C4-2B (cell line): ENCODE data around the gene GNG11.

Experiments used
- H3K27ac ChIP-seq: fragments of 450-650 bp; 2 replicates; pipeline ENCODE4 v1.5.1; 2017
- CTCF ChIP-seq: fragments of 450-650 bp; conservative IDR thresholded peaks from 2 replicates; pipeline ENCODE4 v1.5.1; 2017; ENCODE audit warnings: mild to moderate bottlenecking
- ZFX ChIP-seq: fragments of 450-650 bp; IDR thresholded peaks from 2 replicates; pipeline ENCODE4 v1.6.1; 2017

GNG11 gene

GRCh38 chr7:93927585-93927984 lies 6.0 kb downstream of the GNG11 start:
- no peak for TF ChIP-seq ZFX
- no peak for TF ChIP-seq CTCF
- no peak overlapping the region for H3K27ac ChIP-seq

GRCh38 chr7:93931655-93932054 lies 10.1 kb downstream of the GNG11 start:
- TF ChIP-seq CTCF (no peak), ZFX (no peak)
- H3K27ac ChIP-seq: no peak overlapping the region

- no peak for TF ChIP-seq ZFX
- no peak for TF ChIP-seq CTCF
- no peak overlapping the region for H3K27ac ChIP-seq
Measured at GRCh38 chr7:93933156-93933555, 11.6 kb downstream of the GNG11 start.

- no peak for TF ChIP-seq CTCF
- TF ChIP-seq ZFX: no peak
- H3K27ac ChIP-seq: no peak overlapping the region
Measured at GRCh38 chr7:93935102-93935501, 13.6 kb downstream of the GNG11 start.

- H3K27ac ChIP-seq: no peak overlapping the region
- TF ChIP-seq ZFX: no peak
- TF ChIP-seq CTCF: no peak
Measured at GRCh38 chr7:93937818-93938217, 16.3 kb downstream of the GNG11 start.

- H3K27ac ChIP-seq: no peak overlapping the region
- TF ChIP-seq ZFX: no peak
- no peak for TF ChIP-seq CTCF
Measured at GRCh38 chr7:93938293-93938692, 16.8 kb downstream of the GNG11 start.

- H3K27ac ChIP-seq: no peak overlapping the region
- TF ChIP-seq CTCF: no peak
Measured at GRCh38 chr7:93941945-93942344, 20.4 kb downstream of the GNG11 start.
